A549 (cell line): ENCODE results near the gene SLC12A9. TPM values are rescaled to one million over a fixed set of nuclear protein-coding genes. Genes with fewer than 3 reads are reported as not detected.

ENCODE experiments used
- ATAC-seq, 2 experiments: fragments of 200-7000 bp in 1 of 2; fragments of >200 bp in 1 of 2; cut with Nextera tagmentation in 1 of 2; cut with Tn5 transposase in 1 of 2; 3 replicates each; pipeline versions ENCODE4 v1.8.0 to v1.9.1; 2018 to 2020; ENCODE audit warnings: mild to moderate bottlenecking in 1 of 2, moderate library complexity in 1 of 2
- CTCF ChIA-PET: fragments of 300-600 bp; sonication (Branson Sonifier 250); formaldehyde crosslinking; extraction: SDS; loops from one replicate; lab custom pipeline; 2021; ENCODE audit warnings: antibody characterized with exemption, inconsistent platforms; lab: Yijun Ruan, JAX
- POLR2A ChIA-PET: fragments of 350-600 bp; formaldehyde crosslinking; extraction: SDS; loops from one replicate; lab custom pipeline; 2021; ENCODE audit warnings: antibody characterized with exemption, inconsistent platforms; lab: Yijun Ruan, JAX
- DNase-seq, 2 experiments: peaks; one replicate each; pipeline versions ENCODE4 v3.0.0 to v3.0.0-alpha.2; 2011 to 2016; ENCODE audit warnings: low read depth in 1 of 2, low spot score in 1 of 2
- FAIRE-seq: peaks from 2 replicates; lab custom pipeline; 2011; peaks lifted over from hg19 to GRCh38; lab: Jason Lieb, UNC
- H3K27ac ChIP-seq, 2 experiments: fragments of >200 bp; sonication (Bioruptor Twin); formaldehyde crosslinking; 3 replicates each; pipeline ENCODE4 v1.5.1; 2016 to 2017
- H3K4me1 ChIP-seq: fragments of >200 bp; sonication (Bioruptor Twin); formaldehyde crosslinking; 3 replicates; pipeline ENCODE4 v1.6.1; 2016
- H3K4me2 ChIP-seq: fragments of >200 bp; sonication (Bioruptor Twin); formaldehyde crosslinking; 3 replicates; pipeline ENCODE4 v1.6.1; 2016
- H3K4me3 ChIP-seq: fragments of >200 bp; sonication (Bioruptor Twin); formaldehyde crosslinking; 3 replicates; pipeline ENCODE4 v1.5.1; 2016
- H3K9me3 ChIP-seq: fragments of >200 bp; sonication (Bioruptor Twin); formaldehyde crosslinking; 3 replicates; pipeline ENCODE4 v1.6.1; 2016
- BHLHE40 ChIP-seq: IDR thresholded peaks from 2 replicates; pipeline ENCODE4 v1.6.1; 2012; ENCODE audit warnings: low read depth, low read length, inconsistent platforms
- CEBPB ChIP-seq, 2 experiments: fragments of >200 bp in 1 of 2; sonication (Bioruptor Twin) in 1 of 2; formaldehyde crosslinking in 1 of 2; IDR thresholded peaks; 2 replicates each; pipeline ENCODE4 v1.6.1; 2012 to 2016
- EHF ChIP-seq: fragments of 250-450 bp; sonication (Bioruptor Pico); IDR thresholded peaks from 2 replicates; pipeline ENCODE4 v1.5.0; 2020; ENCODE audit warnings: mild to moderate bottlenecking
- EHMT2 ChIP-seq: fragments of 200-600 bp; sonication (generic); IDR thresholded peaks from 2 replicates; pipeline ENCODE4 v1.6.1; 2016; ENCODE audit warnings: antibody characterized with exemption, low read depth, mild to moderate bottlenecking, moderate library complexity
- ESRRA ChIP-seq: fragments of 150-350 bp; IDR thresholded peaks from 2 replicates; pipeline ENCODE4 v1.6.1; 2014; ENCODE audit warnings: mild to moderate bottlenecking, low read length, borderline replicate concordance
- HDAC2 ChIP-seq: fragments of 200-600 bp; sonication (generic); IDR thresholded peaks from 2 replicates; pipeline ENCODE4 v1.6.1; 2016
- HMGXB4 ChIP-seq: fragments of 250-450 bp; sonication (Bioruptor Pico); IDR thresholded peaks from 2 replicates; pipeline ENCODE4 v1.5.0; 2021; ENCODE audit warnings: mild to moderate bottlenecking, moderate library complexity, borderline replicate concordance
- HOXB13 ChIP-seq: fragments of 250-450 bp; sonication (Bioruptor Pico); IDR thresholded peaks from 2 replicates; pipeline ENCODE4 v1.5.0; 2020; ENCODE audit warnings: low read depth, mild to moderate bottlenecking, moderate library complexity
- JUN ChIP-seq, 2 experiments: fragments of >200 bp; sonication (Bioruptor Twin); formaldehyde crosslinking; IDR thresholded peaks; 2 replicates in 1 of 2; 3 replicates in 1 of 2; pipeline ENCODE4 v1.6.1; 2016 to 2017
- JUNB ChIP-seq: fragments of >200 bp; sonication (Bioruptor Twin); formaldehyde crosslinking; IDR thresholded peaks from 2 replicates; pipeline ENCODE4 v1.6.1; 2016
- MAX ChIP-seq: IDR thresholded peaks from 2 replicates; pipeline ENCODE4 v1.6.1; 2012
- NPAS2 ChIP-seq: fragments of 250-450 bp; sonication (Bioruptor Pico); IDR thresholded peaks from 2 replicates; pipeline ENCODE4 v1.8.0; 2022; ENCODE audit warnings: mild to moderate bottlenecking, moderate library complexity, borderline replicate concordance
- PBX3 ChIP-seq: IDR thresholded peaks from 2 replicates; pipeline ENCODE4 v1.6.1; 2012
- RNF2 ChIP-seq: fragments of 200-600 bp; sonication (generic); IDR thresholded peaks from 2 replicates; pipeline ENCODE4 v1.6.1; 2016; ENCODE audit warnings: low read depth, mild to moderate bottlenecking, antibody characterized with exemption, moderate library complexity, borderline replicate concordance
- TFCP2L1 ChIP-seq: fragments of 250-450 bp; sonication (Bioruptor Pico); IDR thresholded peaks from 2 replicates; pipeline ENCODE4 v1.5.0; 2021; ENCODE audit warnings: mild to moderate bottlenecking
- USF2 ChIP-seq: fragments of 450-650 bp; IDR thresholded peaks from 2 replicates; pipeline ENCODE4 v1.6.1; 2014; ENCODE audit warnings: antibody characterized with exemption
- ZC3H11A ChIP-seq: fragments of 450-650 bp; IDR thresholded peaks from 2 replicates; pipeline ENCODE4 v1.6.1; 2014; ENCODE audit warnings: antibody characterized with exemption, mild to moderate bottlenecking
- ZFP36 ChIP-seq: fragments of 450-650 bp; IDR thresholded peaks from 2 replicates; pipeline ENCODE4 v1.6.1; 2014; ENCODE audit warnings: borderline replicate concordance; ENCODE audit not compliant: partially characterized antibody
- WGBS: methylation state at CpG from one replicate; pipeline ENCODE4 v1.1.6; 2017; ENCODE audit errors: missing lambda C conversion rate; 5-methylcytosine and 5-hydroxymethylcytosine counted together
- polyA plus RNA-seq, 4 experiments: library from polyadenylated mRNA; depleted of rRNA in 3 of 4; stranded (reverse); fragments of >200 nt; fragmentation: RNase III in 1 of 4; extraction: RNeasy Plus Mini Kit Qiagen cat#74134 plus additional on column Dnase treatment in 1 of 4; gene quantifications; 2 replicates in 3 of 4; 3 replicates in 1 of 4; pipeline ENCODE4 v1.2.3, GENCODE V29; 2011 to 2017

SLC12A9 gene
- polyA plus RNA-seq, 2 of the 4 experiments (the other 2 are of a cell fraction) = 6.2 to 13.4 TPM

- no peak for ATAC-seq
- TF ChIP-seq EHMT2 (no peak), ZC3H11A (no peak), PBX3 (peak; percentile 22; the same call in 1 of the 2 replicates)
- Histone ChIP-seq H3K4me2 (no peak overlapping the region), H3K4me1 (peaks cover 17% of the 10 kb centered on the region), H3K4me3 (no peak overlapping the region), H3K27ac (no peak overlapping the region), H3K9me3 (no peaks in the 10 kb centered on the region)
- WGBS = 91% methylated on average over 22 of the region's 22 CpGs
- DNase-seq = no peak
- CTCF ChIA-PET = interaction anchor here (1.2 to 4.1 kb wide), 5 partner anchors 9 to 307 kb away, joined by 3 to 16 read pairs (median 4); partner anchors contain the start of genes ACHE, SLC12A9 and SRRT
- POLR2A ChIA-PET = interaction anchor here (0.9 to 5.1 kb wide), 2 partner anchors 10 to 11 kb away, joined by 3 to 106 read pairs; partner anchors contain the start of gene SRRT
- no peak for FAIRE-seq
Measured at GRCh38 chr7:100885440-100886141, 33.1 kb downstream of the SLC12A9 start.

- CTCF ChIA-PET = interaction anchor here (0.6 to 4.1 kb wide), 8 partner anchors 9 to 307 kb away, joined by 3 to 16 read pairs (median 3); partner anchors contain the start of genes ACHE, EPO, SLC12A9 and SRRT
- Histone ChIP-seq H3K27ac (no peak overlapping the region), H3K4me2 (no peak overlapping the region), H3K4me1 (peaks cover 25% of the 10 kb centered on the region), H3K4me3 (no peak overlapping the region), H3K9me3 (no peaks in the 10 kb centered on the region)
- no peak for FAIRE-seq
- WGBS = 94% methylated on average over 18 of the region's 27 CpGs
- POLR2A ChIA-PET = interaction anchor here (5.1 kb wide), 1 partner anchor 11 kb away, joined by 106 read pairs; the partner anchor contains the start of gene SRRT
- no peak for ATAC-seq
- TF ChIP-seq HMGXB4 (CRISPR knock-in tag) = no peak
- no peak for TF ChIP-seq ZFP36
- TF ChIP-seq MAX = no peak
- no peak for TF ChIP-seq NPAS2 (CRISPR knock-in tag)
- no peak for TF ChIP-seq JUN (IDR thresholded peaks at IDR 0.05)
- no peak for TF ChIP-seq CEBPB (IDR thresholded peaks at IDR 0.05)
- TF ChIP-seq HDAC2 = no peak
- TF ChIP-seq BHLHE40 = no peak
- no peak for TF ChIP-seq EHF
- TF ChIP-seq USF2 = no peak
- no peak for TF ChIP-seq EHMT2
- TF ChIP-seq RNF2 = no peak
- TF ChIP-seq ESRRA = no peak
- TF ChIP-seq JUNB = no peak
- TF ChIP-seq PBX3 = no peak
- no peak for TF ChIP-seq TFCP2L1
- TF ChIP-seq HOXB13 = no peak
- no peak for DNase-seq
Measured at GRCh38 chr7:100886142-100886935, 33.8 kb downstream of the SLC12A9 start.
